ENCODE results near the gene BMPR1A. TPM values are rescaled to one million over a fixed set of nuclear protein-coding genes. Genes with fewer than 3 reads are reported as not detected.
"Not testable (repeated sequence)": the region's sequence is repeated elsewhere in the genome, so short reads cannot be mapped to it uniquely, and the experiment has no call there.

The BMPR1A gene
- total RNA-seq, 1 experiment from 2014 or later, result 21.4 TPM

DNA sequence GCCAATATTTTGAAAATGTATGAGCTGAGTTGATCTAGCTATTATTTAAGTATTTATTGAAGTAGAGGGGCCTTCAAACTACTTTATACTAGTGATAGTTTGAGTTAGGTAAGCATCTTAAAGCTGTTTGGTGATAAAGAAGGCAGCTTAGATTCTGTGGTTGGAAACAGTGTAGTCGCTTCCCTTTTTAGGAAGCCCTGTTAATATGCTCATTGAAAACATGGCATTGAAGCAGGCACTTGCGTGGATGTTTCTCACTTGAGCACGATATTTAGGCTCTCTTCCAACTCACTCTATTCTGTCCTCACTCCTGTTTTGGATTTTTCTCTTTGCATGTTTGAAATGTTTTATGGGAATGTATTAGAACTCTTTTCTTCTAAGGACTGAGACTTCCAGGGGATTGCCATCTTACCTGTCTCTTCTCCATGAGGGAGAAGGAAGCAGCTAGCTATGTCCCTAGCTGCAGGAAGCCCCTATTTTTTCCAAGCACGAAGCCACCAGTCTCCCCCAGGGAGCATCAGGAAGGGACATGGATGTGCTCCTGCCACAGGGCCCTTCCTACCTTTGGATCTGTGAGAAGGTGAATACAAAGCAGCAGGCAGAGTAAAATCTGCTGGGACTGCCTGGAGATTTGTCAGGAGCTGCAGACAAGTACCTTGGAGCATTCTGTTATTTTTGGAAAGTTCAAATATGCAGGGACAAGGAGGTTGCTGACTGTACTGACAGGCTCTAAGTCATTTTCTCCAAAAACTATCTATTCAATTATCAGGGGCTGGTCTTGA lies 22.0 kb upstream of the BMPR1A start:
- DNase-seq, result no peak
- BruUV-seq (replicated peaks), result no TSS peak
- H3K9me3 Mint-ChIP-seq (ENCODE audit: low read depth, unreplicated experiment), result no peaks in the 10 kb centered on the region
- CTCF ChIA-PET, result interaction anchor here (0.6 kb wide), 1 partner anchor 24 kb away, joined by 5 read pairs; no protein-coding TSS in a partner anchor
- H3K4me3 Mint-ChIP-seq (ENCODE audit: low read depth, unreplicated experiment), result no peak overlapping the region
- intact Hi-C loops (cut with micrococcal nuclease; ENCODE audit: unreplicated experiment), result no loop called here
- no peaks in the 10 kb centered on the region for H3K27me3 Mint-ChIP-seq (ENCODE audit: unreplicated experiment)
- TF ChIP-seq, protein P1, sequence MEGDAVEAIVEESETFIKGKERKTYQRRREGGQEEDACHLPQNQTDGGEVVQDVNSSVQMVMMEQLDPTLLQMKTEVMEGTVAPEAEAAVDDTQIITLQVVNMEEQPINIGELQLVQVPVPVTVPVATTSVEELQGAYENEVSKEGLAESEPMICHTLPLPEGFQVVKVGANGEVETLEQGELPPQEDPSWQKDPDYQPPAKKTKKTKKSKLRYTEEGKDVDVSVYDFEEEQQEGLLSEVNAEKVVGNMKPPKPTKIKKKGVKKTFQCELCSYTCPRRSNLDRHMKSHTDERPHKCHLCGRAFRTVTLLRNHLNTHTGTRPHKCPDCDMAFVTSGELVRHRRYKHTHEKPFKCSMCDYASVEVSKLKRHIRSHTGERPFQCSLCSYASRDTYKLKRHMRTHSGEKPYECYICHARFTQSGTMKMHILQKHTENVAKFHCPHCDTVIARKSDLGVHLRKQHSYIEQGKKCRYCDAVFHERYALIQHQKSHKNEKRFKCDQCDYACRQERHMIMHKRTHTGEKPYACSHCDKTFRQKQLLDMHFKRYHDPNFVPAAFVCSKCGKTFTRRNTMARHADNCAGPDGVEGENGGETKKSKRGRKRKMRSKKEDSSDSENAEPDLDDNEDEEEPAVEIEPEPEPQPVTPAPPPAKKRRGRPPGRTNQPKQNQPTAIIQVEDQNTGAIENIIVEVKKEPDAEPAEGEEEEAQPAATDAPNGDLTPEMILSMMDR (IDR thresholded peaks at IDR 0.05; ENCODE audit: unreplicated experiment), result no peak
- H3K36me3 Mint-ChIP-seq (ENCODE audit: insufficient read depth, unreplicated experiment), result no peaks in the 10 kb centered on the region
- no peak overlapping the region for H3K27ac Mint-ChIP-seq (ENCODE audit: unreplicated experiment)
- H3K4me1 Mint-ChIP-seq (ENCODE audit: low read depth, unreplicated experiment), result no peaks in the 10 kb centered on the region

GRCh38 chr10:86735278-86735677 lies 21.1 kb upstream of the BMPR1A start:
- H3K9me3 Mint-ChIP-seq (ENCODE audit: low read depth, unreplicated experiment); BruUV-seq (replicated peaks); CTCF ChIA-PET; DNase-seq; H3K27ac Mint-ChIP-seq (ENCODE audit: unreplicated experiment); H3K4me3 Mint-ChIP-seq (ENCODE audit: low read depth, unreplicated experiment); H3K4me1 Mint-ChIP-seq (ENCODE audit: low read depth, unreplicated experiment); H3K27me3 Mint-ChIP-seq (ENCODE audit: unreplicated experiment); H3K36me3 Mint-ChIP-seq (ENCODE audit: insufficient read depth, unreplicated experiment); intact Hi-C loops (cut with micrococcal nuclease; ENCODE audit: unreplicated experiment): not testable (repeated sequence)

DNA sequence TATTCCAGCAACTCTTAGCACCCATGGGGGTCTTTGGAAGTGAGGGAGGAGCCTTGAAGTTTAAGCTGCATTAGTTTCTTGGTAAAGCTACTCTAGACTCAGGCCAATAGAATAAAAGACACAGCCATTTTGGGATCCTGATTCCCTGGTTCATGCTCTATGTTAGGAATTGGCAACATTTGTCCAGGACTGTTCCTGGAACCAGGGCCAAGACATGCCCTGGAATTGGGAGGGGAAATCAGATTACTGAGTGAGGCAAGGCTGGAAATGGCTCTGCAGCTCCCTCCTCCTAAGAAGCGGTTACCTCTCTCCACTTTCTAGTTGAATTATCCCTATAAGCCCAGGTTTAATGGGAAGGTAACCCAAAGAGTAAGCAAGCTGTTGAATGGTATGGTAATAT lies 14.2 kb upstream of the BMPR1A start:
- no peaks in the 10 kb centered on the region for H3K4me1 Mint-ChIP-seq (ENCODE audit: low read depth, unreplicated experiment)

DNA sequence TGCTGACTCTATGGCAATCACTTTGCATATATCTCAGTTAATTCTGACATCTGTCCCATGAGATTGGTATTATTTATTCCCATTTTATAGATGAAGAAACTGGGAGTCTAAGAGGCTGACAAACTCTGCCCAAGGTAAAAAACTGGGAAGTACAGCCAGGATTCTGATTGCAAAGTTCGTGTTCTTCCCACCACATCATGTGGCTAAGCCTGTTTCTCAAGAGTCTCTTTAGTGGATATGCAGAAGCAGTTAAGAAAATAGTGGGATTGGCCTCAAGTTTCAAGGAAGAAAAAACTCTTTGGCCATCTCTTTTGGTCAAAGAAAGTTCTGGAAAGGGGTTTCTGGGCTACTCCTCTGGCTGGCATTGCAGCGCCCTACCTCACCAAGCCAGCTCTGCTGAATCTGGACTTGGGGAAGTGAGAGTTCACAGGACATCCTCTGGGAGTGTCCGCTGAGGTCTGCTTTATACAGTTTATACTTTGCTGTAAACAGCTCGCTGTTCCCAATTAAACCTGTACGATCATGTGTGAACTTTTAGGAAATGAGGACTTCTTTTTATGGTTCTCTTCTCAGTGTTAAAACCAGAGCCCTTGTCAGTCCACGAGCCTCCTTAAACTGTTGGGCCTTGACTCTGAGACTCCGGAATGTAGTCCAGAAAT lies 12.2 kb upstream of the BMPR1A start:
- TF ChIP-seq, protein P1 (IDR thresholded peaks at IDR 0.05; ENCODE audit: unreplicated experiment), result no peak
- Mint-ChIP-seq H3K27ac (ENCODE audit: unreplicated experiment) (no peak overlapping the region), H3K36me3 (ENCODE audit: insufficient read depth, unreplicated experiment) (no peaks in the 10 kb centered on the region), H3K9me3 (ENCODE audit: low read depth, unreplicated experiment) (no peaks in the 10 kb centered on the region), H3K4me3 (ENCODE audit: low read depth, unreplicated experiment) (no peak overlapping the region), H3K4me1 (ENCODE audit: low read depth, unreplicated experiment) (no peaks in the 10 kb centered on the region), H3K27me3 (ENCODE audit: unreplicated experiment) (no peaks in the 10 kb centered on the region)
- BruUV-seq (replicated peaks), result no TSS peak
- intact Hi-C loops (cut with micrococcal nuclease; ENCODE audit: unreplicated experiment), result no loop called here
- DNase-seq, result no peak
- CTCF ChIA-PET, result no interaction called here

More for the DNA sequence above, 14.2 kb upstream of the BMPR1A start:
- Mint-ChIP-seq H3K36me3 (ENCODE audit: insufficient read depth, unreplicated experiment) (no peaks in the 10 kb centered on the region), H3K27ac (ENCODE audit: unreplicated experiment) (no peak overlapping the region), H3K9me3 (ENCODE audit: low read depth, unreplicated experiment) (no peaks in the 10 kb centered on the region), H3K4me3 (ENCODE audit: low read depth, unreplicated experiment) (no peak overlapping the region), H3K27me3 (ENCODE audit: unreplicated experiment) (no peaks in the 10 kb centered on the region)
- BruUV-seq (replicated peaks), result no TSS peak
- TF ChIP-seq, protein P1 (IDR thresholded peaks at IDR 0.05; ENCODE audit: unreplicated experiment), result no peak
- intact Hi-C loops (cut with micrococcal nuclease; ENCODE audit: unreplicated experiment), result no loop called here
- no peak for DNase-seq
- CTCF ChIA-PET, result no interaction called here

Data from Calu3 (cell line).